ENCODE data around the gene PSORS1C1. TPM values are rescaled to one million over a fixed set of nuclear protein-coding genes. Genes with fewer than 3 reads are reported as not detected.
"Not testable (repeated sequence)": the region's sequence is repeated elsewhere in the genome, so short reads cannot be mapped to it uniquely, and the experiment has no call there.

The PSORS1C1 gene, protein sequence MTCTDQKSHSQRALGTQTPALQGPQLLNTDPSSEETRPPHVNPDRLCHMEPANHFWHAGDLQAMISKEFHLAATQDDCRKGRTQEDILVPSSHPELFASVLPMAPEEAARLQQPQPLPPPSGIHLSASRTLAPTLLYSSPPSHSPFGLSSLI
- total RNA-seq = 1.0 and 5.1 TPM in 2 replicates

DNA sequence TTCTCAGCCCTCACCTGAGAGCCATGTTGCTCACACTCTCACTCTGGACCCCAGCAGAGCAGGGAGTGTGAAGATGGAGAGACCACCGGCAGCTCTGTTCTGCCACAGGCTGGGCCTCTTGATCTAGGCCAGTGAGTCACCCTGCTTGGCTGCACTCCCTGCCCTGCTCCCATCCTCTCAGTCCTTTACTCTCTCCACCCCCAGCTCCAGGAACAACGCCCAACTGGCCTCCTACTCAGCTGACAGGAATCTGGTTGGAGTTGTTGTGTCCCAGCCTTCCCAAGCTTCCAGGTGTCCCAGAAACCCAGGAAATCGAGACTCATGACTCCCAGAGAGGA, at the start of gene PSORS1C1:
TSS of gene PSORS1C1 (plus strand) at position 260 of the 338 bp plus-strand sequence. CDS start 14,833 bp downstream, outside the sequence.
- peak; percentile 95 for DNase-seq (ENCODE audit: low read depth)

DNA sequence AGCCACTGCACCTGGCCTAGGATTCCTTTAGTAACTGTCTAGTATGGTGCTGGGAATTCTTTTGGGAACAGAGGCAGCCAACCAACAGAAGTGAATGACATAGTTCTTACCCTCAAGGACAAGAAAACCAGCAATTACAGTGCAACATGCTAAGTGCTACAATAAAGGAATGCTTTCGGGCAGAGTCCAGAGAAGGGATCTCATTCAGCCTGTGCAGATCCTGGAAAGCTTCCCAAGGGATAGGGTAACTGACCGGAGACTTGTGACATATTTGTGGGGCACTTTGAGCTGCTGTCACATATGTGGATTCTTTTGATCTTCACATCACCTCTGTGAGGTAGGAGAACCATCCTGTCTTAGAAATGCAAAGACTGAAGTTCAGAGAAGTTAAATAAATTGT, 49.0 kb upstream of the PSORS1C1 start:
- DNase-seq (ENCODE audit: low read depth) = peak; percentile 18

DNA sequence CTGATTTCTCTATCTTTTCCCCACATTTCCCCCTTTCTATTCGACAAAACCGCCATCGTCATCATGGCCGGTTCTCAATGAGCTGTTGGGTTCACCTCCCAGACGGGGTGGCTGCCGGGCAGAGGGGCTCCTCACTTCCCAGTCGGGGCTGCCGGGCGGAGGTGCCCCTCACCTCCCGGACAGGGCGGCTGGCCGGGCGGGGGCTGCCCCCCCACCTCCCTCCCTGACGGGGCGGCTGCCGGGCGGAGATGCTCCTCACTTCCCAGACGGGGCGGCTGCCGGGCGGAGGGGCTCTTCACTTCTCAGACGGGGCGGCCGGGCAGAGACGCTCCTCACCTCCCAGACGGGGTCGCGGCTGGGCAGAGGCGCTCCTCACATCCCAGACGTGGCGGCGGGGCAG, 47.6 kb upstream of the PSORS1C1 start:
- not testable (repeated sequence) for DNase-seq (ENCODE audit: low read depth)

DNA sequence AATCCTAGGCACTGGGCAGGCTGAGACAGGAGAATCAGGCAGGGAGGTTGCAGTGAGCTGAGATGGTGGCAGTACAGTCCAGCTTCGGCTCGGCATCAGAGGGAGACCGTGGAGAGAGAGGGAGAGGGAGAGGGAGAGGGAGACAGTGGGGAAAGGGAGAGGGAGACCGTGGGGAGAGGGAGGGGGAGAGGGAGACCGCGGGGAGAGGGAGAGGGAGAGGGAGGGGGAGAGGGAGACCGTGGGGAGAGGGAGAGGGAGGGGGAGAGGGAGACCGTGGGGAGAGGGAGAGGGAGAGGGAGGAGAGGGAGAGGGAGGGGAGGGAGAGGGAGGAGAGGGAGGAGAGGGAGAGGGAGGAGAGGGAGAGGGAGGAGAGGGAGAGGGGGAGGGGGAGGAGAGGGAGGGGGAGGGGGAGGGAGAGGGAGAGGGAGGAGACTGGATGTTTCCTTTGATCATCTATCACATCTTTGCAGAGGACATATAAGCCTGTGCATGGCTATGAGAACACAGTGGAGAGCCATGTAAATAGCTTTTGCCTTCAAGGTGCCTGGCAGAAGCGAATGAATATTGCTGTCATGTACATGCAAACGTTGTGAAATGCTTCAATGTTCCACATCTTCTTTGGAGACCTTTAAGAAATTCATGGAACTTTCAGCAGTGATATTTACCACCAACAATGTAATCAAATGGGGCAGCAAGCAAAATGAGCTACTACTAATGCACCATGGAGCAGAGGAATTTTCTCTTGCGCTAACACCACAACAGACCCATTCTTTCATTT, 46.5 kb upstream of the PSORS1C1 start:
- DNase-seq (ENCODE audit: low read depth) = not testable (repeated sequence)

DNA sequence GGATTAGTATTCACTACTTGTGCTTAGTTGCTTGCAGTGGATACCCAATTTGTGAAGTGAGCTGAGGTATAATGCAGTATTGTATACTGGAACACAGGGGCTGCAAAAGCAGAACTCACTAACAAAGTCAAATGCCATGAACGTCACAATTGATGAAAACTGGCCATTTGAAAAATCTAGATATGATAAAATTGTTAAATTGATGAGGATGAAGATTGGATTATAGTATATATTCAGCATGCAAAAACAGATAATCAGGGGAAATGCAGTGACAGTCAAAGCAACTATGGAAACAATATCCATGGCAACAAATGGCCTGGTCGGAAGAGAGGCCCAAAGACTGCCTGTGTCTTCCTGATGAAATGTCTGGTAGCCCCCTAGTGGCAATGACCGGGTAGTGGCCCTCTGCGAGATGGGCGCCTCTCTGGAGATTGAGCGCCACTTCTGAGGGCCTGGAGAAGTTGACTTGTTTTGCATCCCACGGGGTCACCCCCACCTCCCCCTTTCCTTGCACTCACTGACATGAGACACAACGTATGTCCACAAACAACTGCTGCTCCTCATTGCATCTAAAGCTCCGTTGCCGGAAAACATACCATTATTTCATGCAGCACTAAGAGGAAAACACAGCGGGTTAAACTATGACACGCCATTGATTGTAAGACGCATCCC, 45.8 kb upstream of the PSORS1C1 start:
- peak; percentile 81 for DNase-seq (ENCODE audit: low read depth)

DNA sequence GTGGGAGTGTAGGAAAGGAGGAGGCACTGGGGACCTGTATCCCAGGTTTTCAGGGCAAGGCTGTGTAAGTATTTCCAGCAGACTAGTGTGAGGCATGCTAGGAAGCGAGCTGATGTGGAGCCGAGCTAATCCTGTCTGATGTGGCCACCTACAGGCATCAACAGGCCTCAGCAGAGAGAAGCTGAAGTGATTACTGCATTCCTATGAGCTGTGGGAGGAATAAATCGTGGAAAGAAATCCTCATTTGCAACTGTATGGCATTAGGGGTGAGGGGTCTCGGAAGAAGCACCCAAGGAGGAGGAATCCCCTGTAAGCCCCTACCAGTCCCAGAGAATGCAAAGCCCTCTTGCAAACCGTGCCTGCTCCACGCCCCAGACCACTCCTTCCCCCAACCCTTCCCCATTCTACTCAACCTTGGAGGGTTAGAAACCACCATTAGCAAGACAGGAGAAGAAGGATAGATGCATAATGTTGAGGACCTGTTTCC, 43.8 kb upstream of the PSORS1C1 start:
- peak; percentile 83 for DNase-seq (ENCODE audit: low read depth)

DNA sequence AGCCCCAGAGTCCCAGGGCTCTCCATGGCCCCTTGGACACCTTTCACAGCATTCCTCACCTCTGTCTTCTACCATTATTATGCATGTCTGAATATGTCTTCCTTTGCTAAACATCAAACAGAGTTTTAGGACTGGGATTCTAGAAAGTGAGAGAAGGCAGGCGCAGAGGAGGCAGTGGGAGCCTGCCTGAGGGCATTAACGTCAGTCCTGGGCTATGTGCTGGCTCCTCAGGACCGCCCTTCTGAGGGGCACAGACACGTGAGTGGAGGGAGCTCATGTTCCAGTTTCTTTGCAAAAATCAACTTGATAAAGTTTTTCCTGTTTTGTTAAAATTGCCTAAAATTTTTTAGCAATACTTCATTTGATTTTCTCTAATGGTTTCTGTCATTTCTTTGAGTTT, 40.2 kb upstream of the PSORS1C1 start:
- DNase-seq (ENCODE audit: low read depth) = no peak

DNA sequence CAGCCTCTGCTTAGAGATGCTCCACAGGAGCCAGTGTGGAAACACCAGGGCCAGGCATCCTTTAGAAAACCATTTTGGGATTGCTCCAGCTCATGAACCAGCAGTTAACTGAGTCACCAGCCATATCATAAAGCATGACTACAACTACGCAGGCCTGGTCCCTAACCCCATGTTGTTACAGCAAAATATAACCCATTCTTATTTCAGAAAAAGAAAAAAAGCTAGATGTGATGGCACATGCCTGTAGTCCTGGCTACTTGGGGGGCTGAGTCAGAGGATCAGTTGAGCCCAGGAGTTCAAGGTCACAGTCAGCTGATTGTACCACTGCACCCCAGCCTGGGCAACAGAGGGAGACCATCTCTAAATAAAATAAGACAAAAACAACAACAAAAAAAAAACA, 39.1 kb upstream of the PSORS1C1 start:
- no peak for DNase-seq (ENCODE audit: low read depth)

DNA sequence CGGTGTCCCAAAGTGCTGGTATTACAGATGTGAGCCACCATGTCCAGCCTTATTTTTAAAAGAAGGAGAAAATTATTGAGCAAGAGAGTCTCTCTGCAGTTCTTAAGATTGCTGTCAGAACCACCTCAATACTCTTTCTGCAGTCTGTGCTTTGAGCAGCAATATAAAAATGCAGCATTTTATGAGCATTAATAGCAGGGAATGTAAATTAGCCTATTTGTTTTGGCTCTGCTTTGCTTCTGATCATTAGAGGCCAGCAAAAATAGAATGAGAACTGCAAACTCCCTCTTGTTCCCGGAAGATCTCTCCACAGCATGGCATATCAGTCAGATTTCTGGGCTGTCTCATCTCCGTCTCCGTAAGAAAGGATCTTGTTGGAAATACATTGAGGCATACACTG, 38.0 kb upstream of the PSORS1C1 start:
- DNase-seq (ENCODE audit: low read depth) = no peak

DNA sequence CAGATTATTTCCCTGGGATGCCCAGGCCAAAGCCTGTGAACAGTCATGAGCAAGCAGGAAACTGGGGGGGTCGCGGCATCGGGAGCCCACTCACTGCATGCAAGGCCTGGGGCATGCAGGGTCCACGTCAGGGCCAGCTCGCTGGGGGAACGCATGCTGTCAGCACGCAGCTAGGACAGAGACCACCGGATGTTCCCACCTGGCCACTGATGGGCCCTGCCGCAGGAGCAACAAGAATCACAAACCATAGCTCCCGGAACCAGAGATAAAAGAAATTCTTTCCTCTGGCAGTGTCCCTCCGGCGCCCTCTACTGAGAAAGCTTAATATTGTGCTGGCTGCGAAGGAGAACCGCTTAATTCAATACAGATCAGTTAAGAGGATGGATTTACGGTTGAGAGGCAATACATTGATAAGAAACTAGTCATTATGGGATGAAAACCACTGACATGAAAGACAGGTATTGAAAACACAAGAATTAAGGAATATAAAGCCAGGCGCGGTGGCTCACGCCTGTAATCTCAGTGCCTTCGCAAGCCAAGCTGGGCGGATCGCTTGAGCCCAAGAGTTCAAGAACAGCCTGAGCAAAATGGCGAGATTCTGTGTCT, 34.8 kb upstream of the PSORS1C1 start:
- peak; percentile 53 for DNase-seq (ENCODE audit: low read depth)

DNA sequence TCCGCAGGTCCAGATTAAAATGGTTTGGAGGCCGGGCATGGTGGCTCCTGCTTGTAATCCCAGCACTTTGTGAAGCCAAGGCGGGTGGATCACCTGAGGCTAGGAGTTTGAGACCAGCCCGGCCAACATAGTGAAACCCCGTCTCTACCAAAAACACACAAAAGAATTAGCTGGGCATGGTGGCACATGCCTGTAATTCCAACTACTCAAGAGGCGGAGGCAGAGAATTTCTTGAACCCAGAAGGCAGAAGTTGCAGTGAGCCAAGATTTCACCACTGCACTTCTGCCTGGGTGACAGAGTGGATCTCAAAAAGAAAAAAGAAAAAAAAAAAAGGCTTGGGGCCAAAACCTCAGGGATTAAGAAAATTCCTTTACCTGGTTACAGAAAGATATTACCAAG, 32.7 kb upstream of the PSORS1C1 start:
- DNase-seq (ENCODE audit: low read depth) = no peak

DNA sequence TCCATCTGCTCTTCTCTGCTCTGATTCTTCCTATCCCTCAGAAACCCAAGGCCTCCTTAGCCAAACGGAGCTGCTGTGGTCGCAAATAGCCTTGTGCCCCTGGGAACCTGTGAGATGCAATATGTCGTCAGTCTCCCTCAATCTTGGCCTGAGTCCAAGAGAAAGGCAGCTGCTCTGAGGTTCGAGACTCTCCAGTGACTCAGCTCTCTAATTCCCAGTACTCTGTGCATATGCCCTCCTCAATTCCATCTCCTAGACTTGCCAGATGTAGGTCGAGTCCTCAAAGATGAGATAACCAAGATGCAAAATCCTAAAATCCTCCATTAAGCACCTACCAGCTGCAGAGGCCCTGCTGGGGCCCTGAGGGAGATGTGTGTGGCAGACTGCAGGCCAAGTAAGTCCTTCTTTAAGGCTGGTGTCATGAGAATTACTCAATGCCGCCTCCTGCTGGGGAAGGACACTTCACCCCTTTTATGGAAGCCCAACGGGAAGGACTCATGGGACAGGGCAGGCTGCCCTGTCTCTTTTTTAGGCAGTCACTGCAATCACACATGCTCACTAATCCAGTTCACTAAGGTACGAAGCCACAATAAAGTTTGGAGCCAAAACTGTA, 30.8 kb upstream of the PSORS1C1 start:
- peak; percentile 32 for DNase-seq (ENCODE audit: low read depth)

DNA sequence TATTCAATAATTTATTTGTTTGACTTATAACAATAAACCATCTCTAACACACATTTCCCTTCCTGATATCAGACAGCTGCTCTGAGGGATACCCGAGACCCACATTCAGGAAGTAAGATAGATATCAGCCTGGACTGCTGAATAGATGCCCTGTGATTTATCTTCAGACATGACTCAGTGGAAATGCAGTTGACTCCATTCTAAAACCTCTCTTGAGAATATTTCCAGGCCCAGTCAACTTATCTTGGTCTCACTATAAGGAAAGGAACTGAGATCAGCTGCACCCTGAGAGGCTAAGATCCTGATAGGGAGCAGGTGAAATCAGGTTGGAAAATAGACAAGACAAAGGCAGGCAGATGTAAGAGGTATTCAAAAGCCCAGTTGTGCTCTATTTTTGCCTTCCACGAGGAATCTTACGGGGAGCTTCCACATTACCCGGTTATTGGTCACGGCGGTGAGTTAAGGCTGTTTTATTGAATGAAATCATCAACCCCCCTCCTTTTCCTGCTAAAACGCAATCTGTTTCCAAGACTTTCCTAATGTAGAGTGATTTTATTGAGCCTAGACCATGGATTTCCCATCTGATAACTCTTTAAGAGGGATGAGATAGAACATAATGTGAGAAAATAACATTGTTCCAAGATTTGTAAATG, 27.7 kb upstream of the PSORS1C1 start:
- peak; percentile 60 for DNase-seq (ENCODE audit: low read depth)

DNA sequence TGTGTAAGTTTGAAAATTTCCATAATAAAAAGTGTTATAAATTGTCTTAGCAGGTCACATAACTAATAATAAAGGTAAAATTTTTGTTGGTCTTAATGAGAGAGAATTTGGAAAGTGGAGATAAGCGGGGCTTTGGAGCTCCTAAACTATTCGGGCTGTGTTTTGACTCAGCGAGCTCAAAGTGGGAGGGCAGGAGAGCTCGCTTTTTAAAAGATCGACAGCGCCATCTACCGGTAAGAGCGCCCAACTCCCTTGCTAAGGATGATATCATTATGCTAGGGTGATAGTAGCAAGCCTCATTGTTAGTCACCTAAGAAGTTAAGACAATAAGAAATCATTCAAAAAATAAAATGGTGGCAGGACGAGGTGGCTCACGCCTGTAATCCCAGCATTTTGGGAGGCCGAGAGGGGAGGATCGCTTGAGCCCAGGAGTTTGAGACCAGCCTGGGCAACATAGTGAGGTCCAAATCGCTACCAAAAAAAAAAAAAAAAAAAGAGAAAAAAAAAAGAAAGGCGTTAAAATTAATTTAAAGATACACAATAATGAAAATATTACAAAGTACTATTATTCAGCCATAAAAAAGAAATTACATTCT, 27.0 kb upstream of the PSORS1C1 start:
- peak; percentile 83 for DNase-seq (ENCODE audit: low read depth)

DNA sequence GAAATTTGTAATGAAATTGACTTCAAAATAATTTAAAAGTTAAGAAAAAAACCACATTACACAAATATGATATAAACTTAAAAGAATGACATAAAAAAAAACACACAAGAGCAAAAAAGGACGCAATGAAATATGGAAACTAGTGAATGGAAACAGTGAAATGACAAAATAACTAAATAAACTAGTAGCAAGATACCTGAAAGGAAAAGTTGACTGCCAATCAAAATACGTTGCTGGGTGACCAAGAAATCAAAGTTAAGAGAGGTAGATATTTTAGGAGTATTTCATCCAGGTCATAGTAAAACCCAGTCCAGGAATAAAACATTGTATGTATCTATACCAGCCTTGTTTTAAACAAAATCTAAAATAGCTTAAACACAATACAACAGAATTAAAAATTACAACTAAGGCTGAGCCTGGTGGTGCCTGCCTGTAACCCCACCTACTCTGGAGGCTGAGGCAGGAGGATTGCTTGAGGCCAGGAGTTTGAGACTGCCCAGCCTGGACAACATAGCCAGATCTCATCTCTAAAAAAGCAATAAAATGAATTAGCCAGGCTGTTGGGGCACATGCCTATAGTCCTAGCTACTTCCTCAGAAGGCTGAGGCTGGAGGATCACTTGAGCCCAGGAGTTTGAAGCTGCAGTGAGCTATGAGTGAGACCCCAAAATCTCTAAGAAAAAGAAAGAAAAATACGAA, 24.2 kb upstream of the PSORS1C1 start:
- no peak for DNase-seq (ENCODE audit: low read depth)

DNA sequence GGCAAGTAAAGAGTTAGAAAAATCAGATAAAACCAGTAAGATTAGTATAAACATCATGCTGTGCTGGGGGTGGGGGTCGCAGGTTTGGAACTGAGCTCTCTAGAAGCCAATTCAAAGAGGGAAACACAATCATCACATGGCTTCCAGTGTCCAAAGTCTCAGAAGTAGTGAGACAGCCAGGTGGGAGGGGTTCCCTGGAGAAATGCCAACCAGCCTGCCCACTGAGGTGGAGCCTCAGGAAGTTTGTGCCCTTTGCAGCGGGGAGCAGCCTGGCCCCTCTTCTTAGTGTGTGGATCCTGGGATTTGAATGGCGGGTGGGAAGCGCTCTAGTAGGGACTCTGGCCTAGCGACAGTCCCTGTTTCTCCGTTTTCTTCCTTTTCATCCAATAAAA, 23.6 kb upstream of the PSORS1C1 start:
- DNase-seq (ENCODE audit: low read depth) = no peak

DNA sequence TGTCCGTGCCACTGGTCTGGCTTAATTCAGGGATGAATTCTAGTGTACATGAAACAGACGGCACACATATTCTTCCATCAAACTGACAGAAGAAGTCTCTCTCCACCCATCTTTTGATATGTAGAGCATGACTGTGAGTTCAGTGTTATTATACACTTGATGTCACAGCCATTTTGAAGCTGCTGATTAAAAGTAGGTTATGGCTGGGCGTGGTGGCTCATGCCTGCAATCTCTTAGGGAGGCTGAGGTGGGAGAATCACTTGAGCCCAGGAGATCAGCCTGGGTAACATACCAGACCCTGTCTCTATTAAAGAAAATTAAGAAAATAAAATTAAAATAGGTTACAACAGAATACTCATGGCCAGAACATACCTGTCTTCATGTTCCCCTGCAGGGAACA, 22.9 kb upstream of the PSORS1C1 start:
- DNase-seq (ENCODE audit: low read depth) = no peak

DNA sequence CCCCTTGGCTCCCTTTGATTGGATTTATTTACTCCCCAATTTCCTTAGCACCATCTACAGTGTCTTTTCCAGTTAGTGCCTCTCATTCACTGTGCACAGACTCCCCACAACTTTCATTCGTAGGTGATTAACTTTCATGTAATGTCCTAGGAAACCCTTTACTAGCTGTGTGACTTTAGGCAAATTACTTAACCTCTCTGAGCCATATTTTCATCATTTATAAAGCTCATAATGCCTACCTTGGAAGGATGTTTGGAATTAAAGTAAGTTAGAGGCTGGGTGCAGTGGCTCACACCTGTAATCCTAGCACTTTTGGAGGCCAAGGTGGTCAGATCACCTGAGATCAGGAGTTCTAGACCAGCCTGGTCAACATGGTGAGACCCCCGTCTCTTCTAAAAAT, 22.4 kb upstream of the PSORS1C1 start:
- no peak for DNase-seq (ENCODE audit: low read depth)

DNA sequence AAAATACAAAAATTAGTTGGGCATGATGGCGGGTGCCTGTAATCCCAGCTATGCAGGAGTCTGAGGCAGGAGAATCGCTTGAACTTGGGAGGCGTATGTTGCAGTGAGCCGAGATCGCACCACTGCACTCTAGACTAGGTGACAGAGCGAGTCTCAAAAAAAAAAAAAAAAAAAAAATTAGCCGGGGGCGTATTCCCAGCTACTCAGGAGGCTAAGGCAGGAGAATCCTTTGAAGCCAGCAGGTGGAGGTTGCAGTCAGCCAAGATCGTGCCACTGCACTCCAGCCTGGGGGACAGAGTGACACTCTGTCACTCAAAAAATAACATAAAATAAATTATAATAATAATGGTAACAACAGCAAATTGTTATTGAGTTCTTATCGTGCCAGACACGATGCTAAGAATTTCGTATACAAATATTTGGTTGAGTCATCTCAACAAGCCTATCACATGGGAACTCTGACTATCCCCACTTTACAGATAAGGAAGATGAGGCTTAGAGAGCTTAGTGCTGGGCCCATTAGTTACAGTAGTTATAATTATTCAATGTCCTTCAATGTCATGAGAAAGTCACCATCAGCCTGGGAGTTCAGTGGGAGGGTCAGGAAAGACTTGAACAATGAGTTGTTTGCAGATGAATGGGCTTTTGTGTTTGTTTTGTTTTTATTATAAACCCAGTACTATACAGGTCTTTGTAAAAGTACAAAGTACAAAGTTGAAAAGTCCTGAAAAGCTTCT, 21.7 kb upstream of the PSORS1C1 start:
- no peak for DNase-seq (ENCODE audit: low read depth)

DNA sequence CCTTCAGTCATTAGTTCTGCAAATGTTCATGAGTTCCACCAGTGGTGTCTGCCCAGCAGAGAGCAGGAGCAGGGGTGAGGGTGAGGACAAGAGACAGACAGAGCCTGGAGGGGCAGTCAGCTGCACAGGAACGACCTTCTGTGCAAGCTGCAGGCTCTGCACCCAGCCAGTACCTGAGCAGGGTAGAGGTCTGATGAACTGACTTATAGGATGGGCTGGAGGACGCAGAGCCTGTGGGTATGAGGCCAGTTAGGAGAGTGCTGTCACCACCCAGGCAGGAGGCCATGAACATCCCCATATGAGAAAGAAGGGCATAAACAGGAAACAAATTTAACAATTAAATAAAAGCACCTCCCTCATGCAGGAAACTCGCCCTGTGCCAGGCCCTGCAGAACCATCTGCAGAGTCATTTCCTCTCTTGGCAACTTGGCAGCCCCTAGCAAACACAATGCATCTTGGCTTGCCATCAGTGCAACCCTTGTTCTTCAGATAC, 20.2 kb upstream of the PSORS1C1 start:
- no peak for DNase-seq (ENCODE audit: low read depth)
